HG02763 (cell line): ENCODE measurements around the gene OR51M1.
"Not testable (repeated sequence)": the region's sequence is repeated elsewhere in the genome, so short reads cannot be mapped to it uniquely, and the experiment has no call there.

Source experiments
- ATAC-seq: cut with Tn5 transposase; IDR thresholded peaks from one replicate; pipeline ENCODE4 v1.9.1; 2021; ENCODE audit warnings: mild to moderate bottlenecking, moderate library complexity; ENCODE audit not compliant: unreplicated experiment

Gene OR51M1, protein sequence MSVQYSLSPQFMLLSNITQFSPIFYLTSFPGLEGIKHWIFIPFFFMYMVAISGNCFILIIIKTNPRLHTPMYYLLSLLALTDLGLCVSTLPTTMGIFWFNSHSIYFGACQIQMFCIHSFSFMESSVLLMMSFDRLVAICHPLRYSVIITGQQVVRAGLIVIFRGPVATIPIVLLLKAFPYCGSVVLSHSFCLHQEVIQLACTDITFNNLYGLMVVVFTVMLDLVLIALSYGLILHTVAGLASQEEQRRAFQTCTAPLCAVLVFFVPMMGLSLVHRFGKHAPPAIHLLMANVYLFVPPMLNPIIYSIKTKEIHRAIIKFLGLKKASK

DNA sequence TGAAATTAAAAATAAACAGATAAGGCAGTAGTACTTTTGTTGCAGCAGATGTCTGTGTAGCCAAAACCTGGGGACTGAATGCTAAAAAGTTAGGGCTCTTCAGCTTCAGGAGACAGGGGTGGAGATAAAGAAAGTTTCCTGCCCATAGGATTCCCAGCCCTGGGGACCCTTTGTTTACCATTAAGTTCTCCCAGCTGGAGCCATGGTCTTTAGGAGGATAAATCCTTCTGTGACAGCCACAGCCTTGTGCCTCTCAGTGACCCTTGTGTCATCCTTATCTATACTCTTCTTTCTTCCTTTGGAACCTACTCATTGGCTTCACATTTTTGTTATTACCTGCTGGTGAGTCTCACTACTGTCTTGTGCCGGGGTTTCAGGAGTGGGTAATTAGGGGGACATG lies at the start of gene OR51M1:
OR51M1 (plus strand) TSS at position 237 of the 400 bp plus-strand sequence. CDS start 5,587 bp downstream, outside the sequence.
- ATAC-seq = no peak

DNA sequence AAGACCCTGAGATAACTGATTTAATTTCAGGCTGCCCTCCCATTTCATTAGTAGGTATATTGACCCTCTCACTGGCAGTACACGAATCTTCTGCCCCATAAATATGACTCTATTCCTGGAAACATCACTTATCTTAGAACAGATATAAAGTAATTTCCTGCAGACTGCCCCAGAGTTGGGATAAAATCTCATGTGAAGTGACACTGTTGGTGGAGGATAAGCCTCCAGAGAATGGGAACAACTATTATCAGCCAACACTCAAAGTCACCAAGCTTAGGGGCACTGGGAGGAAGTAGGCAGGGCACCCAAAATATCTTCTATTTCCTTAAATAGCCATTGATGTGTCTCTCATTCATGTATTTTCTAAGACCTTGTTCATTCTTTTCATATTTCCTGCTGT lies 48.4 kb upstream of the OR51M1 start:
- no peak for ATAC-seq

DNA sequence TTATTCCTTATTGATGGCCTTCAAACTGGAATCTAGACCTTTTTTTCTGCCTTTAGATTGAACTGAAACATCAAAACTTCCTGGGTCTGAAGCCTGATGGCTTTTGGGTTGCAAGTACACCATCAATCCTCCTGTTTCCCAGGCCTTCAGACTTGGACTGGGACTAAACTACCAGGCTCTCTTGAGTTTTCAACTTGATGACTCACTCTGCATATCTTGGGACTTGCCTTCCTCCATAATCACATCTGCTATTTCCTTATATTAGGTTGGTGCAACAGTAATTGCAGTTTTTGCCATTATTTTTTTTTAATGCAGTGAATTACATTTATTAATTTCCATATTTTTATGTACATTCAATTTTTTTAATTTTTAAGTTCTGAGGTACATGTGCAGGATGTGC lies 47.3 kb upstream of the OR51M1 start:
- ATAC-seq = no peak

DNA sequence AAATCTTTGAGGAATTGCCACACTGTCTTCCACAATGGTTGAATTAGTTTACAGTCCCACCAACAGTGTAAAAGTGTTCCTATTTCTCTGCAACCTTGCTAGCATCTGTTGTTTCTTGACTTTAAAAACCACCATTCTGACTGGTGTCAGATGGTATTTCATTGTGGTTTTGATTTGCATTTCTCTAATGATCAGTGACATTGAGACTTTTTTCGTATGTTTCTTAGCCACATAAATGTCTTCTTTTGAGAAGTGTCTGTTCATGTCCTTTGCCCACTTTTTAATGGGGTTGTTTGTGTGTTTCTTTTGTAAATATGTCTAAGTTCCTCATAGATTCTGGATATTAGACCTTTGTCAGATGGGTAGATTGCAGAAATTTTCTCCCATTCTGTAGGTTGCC lies 46.4 kb upstream of the OR51M1 start:
- not testable (repeated sequence) for ATAC-seq

DNA sequence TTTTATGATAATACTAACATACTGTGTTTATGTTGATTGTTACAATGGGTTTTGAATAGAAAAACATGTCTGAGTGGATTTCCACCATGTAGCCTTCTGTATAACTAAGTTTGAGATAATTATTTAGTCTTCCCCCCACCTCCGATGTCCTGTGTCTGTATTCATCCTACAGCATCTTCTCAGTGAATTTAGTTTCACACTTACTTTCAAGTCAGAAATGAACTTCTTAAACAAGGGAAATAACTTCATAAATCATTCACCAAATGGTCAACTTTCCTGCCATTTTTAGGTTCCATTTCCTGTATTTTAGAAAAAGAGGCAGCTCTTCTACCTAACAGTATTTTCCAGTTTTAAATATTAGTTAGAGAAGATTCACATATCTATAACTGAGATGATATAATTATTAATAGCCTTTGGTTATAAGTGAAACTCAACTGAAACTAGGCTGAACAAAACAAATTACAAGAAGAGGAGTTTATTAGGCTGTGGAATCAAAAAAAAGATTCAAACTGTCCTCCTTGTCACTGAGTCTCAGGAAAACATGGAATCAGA lies 43.8 kb upstream of the OR51M1 start:
- peak; percentile 67 for ATAC-seq

DNA sequence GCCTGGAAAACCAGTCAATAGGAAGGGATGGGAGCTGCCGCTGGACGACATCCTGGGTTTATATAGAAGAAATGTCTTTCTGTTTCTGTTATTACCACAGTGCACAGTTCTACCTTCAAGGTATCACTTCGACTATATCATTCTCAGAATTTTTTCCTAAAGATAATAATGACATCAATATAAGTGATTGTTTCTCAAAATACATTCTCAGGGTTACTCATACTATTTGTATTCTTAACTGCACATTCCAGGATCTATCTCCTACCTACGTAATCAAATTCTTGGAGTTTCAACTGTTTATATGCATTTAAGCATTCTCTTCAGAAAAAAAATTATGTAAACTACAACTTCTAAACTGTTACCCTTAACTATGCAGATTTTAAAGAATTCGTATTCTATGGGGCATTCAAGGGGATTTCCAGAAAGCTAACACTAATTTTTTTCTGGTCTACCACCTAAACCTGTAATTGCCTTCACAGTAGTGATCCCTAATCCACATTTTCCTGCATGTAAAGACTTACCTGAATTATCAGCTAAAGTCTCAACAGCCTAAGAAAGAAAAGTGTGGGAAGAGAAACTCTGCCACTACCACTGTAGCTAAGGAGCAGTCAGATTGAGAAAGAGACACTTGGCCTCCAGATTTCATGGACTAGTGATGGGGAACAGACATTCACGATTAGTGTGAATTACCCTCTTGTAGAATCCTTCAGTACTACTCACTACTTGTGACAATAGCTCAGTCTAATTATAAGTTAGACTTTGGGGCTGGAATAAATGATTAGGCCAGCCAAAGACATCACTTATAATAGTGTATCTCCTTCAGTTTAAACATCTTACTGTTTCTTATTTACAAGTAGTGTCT lies 39.9 kb upstream of the OR51M1 start, which contains the start of gene OR51B5:
OR51B5 (minus strand) TSS at position 51 of the 862 bp plus-strand sequence; CDS start at position 51, 0 bp downstream.
- ATAC-seq = no peak

DNA sequence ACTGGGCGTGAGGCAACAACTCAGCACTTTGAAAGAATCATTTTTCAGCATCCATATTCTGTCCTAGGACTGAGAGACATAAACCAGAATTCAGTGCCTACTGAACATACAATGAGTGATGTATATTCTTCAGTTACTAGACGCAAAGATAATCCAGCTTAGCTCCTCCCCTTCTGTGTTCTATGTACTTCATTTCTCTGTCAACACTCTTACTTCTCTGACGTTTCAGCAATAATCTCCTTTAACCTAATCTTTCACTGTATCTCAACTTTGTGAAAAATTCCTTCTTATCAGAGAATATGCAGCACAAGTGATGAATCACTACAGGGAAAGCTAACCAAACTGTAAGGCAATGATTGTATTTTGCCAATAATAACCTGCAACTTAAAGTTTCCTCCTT lies 37.8 kb upstream of the OR51M1 start:
- ATAC-seq = no peak

DNA sequence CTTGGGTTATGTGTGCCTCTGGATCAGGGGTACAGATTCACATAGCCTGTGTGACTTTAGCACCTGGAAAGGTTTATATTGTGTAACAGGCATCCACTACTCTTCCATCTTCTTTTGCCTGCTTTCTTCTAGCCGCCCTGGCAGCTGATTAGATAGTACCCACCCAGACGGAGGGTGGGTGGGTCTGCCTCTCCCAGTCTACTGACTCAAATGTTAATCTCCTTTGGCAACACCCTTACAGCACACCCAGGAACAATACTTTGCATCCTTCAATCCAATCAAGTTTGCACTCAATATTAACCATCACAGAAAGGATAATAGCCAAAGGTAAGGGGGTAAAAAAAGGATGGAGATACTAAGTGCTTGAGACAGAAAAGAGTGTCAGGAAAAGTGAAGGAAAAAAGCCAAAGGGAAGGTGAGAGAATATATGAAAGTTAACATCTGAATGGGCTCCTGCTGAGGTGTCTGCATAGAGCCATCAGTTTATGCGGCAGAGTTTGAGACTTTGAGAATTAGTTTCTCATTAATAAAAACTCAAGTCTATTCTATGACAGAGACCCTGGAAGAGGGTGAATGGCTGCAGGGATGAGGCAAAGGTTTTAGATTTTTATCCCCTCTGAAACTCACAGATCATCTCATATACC lies 34.9 kb upstream of the OR51M1 start:
- ATAC-seq = no peak

DNA sequence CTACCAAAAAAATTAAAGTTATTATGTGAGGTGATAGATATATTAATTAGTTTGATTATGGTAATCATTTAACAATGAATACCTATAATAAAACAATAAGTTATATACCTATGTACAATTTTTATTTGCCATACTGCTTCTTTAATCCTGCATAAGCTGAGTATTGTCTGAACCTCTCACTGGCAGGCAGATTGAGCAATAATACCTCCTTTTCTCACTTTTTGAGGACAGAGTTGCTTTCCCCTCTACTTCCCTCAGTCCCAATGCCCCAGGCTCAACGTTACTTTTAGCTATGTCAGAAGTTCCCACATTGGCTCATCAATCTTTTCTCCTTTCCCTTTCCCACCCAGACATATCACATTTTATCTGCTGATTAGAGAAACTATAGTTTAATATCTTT lies 34.1 kb upstream of the OR51M1 start:
- no peak for ATAC-seq

DNA sequence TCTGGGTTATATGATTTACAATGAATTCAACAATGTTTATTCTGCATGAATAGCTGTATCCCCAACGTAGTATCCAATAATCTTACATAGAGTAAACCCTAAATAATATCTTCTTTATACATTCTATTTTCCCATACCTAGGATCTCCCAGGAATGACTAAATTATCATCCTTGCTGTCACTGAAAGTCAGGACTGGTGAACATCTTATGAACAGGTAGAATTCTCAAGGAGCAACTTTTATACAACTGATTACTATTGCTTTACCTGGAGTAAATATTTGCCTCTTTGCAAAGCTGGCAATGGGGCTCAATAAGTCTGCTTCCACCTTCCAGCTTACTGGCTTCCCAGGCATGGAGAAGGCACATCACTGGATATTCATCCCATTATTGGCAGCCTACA lies 32.4 kb upstream of the OR51M1 start, which contains the start of gene OR51B6:
OR51B6 (plus strand) TSS at position 301 of the 400 bp plus-strand sequence; CDS start at position 301, 0 bp downstream.
- ATAC-seq = no peak

DNA sequence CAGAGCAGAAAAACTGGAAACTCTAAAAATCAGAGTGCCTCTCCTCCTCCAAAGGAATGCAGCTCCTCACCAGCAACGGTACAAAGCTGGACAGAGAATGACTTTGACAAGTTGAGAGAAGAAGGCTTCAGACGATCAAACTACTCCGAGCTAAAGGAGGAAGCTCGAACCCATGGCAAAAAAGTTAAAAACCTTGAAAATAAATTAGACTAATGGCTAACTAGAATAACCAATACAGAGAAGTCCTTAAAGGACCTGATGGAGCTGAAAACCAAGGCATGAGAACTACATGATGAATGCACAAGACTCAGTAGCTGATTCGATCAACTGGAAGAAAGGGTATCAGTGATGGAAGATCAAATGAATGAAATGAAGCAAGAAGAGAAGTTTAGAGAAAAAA lies 27.6 kb upstream of the OR51M1 start:
- not testable (repeated sequence) for ATAC-seq

DNA sequence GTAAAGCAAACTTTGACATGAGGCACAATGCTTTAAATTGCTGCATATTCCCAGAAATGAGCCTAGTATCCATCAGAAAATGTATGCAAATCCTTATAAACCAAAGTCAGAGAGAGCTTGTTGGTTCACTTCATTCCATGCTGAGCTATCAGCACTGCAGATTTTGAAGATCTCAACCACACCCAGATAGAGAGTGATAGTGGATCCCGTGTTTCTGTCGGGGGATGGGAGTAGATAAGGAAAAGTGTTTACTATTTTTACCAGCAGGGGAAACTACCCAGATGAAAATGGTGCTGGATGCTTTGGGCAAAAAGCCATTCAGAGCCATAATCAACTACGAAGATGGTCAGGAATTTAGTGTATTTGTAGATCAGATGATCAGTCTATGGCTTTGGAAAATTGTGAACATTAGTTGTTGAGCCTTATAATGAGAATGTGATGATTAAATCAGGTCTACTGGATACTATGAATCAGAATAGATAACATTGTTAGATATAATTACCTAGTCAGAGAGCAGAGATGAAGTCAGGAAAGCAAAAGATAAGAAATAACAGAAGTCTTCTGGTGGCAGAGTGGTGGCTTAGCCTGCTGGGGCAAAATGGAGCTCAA lies 21.5 kb upstream of the OR51M1 start:
- ATAC-seq = no peak

DNA sequence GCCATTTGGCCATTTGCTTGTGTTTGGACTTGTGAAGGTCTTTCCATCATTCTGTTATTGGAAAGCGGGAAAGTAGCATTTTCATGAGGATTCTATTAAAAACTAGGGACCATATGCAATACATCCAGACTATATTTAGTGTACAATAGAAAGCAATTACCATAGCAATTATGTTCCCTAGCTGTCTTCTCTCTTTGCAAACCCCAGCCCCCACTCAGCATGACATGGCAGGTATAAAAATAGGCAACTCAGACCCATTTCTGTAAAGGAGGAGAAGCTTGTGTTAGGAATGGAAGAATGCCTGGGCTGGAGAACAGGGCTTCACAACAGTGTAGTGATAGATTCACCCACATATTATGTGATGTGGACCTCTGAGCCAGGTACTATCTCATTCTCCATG lies 19.9 kb upstream of the OR51M1 start:
- ATAC-seq = no peak

DNA sequence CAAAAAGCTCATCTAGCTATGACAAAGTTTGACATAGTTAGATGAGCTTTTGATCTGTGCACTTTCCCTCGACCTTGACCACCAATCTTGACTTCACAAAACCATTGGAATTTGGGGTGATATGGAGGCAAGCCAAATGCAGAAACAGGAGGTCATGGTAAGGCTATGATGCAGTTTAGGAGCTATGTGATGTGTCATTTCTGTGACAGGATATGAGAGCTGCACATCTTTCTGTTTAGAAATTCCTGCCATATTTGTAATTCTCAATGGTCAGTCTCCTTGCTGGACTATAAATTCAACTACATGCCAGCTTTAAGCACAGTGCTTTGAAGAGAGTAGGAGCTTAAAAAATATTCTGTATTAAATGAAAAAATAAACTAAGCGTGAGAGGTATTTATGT lies 19.4 kb upstream of the OR51M1 start:
- ATAC-seq = no peak

DNA sequence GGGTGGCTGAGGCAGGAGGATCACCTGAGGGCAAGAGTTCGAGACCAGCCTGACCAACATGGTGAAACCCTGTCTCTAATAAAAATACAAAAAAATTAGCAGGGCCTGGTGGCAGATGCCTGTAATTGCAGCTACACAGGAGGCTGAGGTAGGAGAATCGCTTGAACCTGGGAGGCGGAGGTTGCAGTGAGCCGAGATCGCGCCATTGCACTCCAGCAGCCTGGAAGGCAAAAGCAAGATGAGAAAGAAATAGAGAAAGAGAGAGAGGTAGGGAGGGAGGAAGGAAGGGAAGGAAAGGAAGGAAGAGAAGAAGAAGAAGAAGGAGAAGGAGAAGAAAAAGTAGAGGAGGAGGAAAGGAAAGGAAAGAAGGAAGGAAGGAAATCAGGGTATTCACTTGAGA lies 17.2 kb upstream of the OR51M1 start:
- not testable (repeated sequence) for ATAC-seq

DNA sequence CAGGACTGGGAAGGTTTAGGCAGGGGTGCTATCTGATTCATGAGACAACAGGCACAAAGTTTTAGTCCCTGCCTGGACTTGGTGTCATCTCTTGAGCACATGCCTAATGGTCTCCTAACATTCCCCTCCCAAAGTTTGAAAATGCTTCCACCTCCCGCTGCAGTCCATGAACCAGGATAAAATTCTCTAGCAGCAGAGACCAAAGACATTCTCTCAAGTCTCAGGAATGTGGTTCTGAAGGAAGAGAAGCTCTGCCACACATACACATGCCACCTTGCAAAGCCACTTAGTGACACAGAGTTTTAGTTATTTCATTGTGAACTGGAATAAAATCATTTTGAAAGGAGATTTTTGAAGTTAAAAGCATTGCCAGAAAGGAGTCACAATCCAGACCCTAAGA lies 16.8 kb upstream of the OR51M1 start:
- ATAC-seq = no peak

DNA sequence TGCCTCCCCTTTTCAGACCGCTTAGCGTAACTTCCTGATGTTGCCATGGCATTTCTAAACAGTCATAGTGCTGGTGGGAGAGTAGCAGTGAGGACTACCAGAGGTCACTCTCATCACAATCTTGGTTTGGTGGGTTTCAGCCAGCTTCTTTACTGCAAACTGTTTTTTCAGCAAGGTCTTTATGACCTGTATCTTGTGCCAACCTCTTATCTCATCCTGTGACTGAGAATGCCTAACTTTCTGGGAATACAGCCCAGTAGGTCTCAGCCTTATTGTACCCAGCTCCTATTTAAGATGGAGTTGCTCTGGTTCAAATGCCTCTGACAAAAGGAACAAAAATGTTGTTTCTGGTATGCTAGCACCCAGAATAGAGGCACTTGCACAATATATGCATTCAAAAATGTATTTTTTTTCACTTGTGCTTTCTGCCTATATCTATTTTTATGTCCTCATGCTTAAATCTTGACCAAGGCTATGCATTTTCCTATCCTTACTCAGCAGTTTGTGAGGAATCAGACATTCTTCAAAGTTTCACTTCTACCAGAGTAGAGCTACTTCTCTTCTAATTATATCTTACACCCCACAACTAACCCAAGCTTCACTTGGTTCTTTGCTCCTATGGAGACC lies 16.1 kb upstream of the OR51M1 start:
- ATAC-seq = no peak

DNA sequence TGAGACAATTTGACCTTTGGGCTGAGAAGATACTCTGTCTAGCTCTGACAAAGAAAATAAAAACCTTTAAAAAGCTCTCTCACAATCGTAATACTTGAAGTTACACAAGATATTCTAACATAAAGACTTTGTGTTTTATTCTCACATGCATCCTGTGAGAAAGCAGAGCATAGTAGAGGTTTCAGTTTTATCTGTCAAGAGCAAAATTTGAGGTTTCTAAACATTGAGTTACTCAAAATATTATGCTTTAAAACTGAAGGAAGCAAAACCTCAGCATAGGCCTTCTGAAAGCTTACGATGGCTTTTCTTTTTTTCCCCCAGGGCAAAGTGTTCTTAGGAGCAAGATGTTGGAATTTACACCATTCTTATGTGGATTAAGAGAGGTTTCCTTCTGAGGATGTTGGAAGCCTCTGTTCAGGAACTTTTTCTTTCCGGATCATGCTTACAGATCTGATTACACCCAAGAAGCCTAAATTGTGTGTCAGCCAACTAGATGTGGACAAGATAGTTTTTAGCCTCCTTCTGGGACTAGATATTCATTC lies 15.0 kb upstream of the OR51M1 start:
- ATAC-seq = peak; percentile 49

DNA sequence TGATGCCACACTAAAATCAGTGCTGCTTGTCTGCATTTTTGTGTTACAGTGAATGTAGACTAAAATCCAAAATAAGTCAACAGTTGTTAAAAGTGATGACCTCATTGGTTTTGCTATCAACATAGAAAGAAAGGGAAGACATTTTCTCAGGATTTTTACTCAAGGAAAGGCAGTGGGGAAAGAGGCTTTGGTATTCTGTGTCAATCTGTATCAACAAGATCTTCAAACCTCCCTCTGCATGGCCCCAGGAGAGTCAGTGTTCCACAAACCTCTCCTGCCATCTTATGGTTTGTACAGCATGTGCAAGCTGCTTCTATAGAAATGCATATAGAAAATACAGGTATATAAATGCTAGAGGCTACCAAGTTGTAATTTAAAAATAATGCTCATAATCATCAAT lies 13.8 kb upstream of the OR51M1 start:
- ATAC-seq = no peak
